Measurements from ENCODE around the gene DYSF. TPM values are rescaled to one million over a fixed set of nuclear protein-coding genes. Genes with fewer than 3 reads are reported as not detected.

DYSF gene
- total and polyA plus RNA-seq, 2 donors (not counting 3 experiments of a cell fraction or from before 2014, with no cell fraction given), result 50.9 to 152 TPM

GRCh38 chr2:71524476-71524875 lies 71.1 kb downstream of the DYSF start:
- no peaks in the 10 kb centered on the region for H3K79me2 ChIP-seq (ENCODE audit: control insufficient read depth, insufficient read depth, low read length)
- H3K27me3 ChIP-seq (ENCODE audit: control insufficient read depth in 2 of 2, insufficient read depth in 2 of 2, low read length in 2 of 2), result no peaks in the 10 kb centered on the region
- DNase-seq (ENCODE audit: low read depth, low spot score), result no peak
- H2AFZ ChIP-seq (ENCODE audit: low read depth, low read length), result no peak overlapping the region
- FAIRE-seq, result no peak
- H3K4me2 ChIP-seq (ENCODE audit: insufficient read depth, low read length), result no peak overlapping the region
- BruUV-seq (replicated peaks), result no TSS peak
- ChIA-PET POLR2A (no interaction called here), CTCF (interaction anchor here (1.3 to 1.6 kb wide), 2 partner anchors 12 to 64 kb away, joined by 3 to 5 read pairs; no protein-coding TSS in a partner anchor)
- no peaks in the 10 kb centered on the region for H3K4me1 ChIP-seq (ENCODE audit: control insufficient read depth, extremely low read depth, insufficient read depth, low read length)
- no peak for TF ChIP-seq GATA2 (IDR thresholded peaks at IDR 0.05; ENCODE audit: insufficient read depth, insufficient read length, low read depth, low read length)
- TF ChIP-seq JUN (IDR thresholded peaks at IDR 0.05; ENCODE audit: borderline replicate concordance, insufficient read depth, insufficient read length, low read depth), result no peak
- TF ChIP-seq POLR2AphosphoS5 (IDR thresholded peaks at IDR 0.05; ENCODE audit: insufficient read depth, low read depth, low read length), result no peak
- no peak for TF ChIP-seq FOS (IDR thresholded peaks at IDR 0.05; ENCODE audit: borderline replicate concordance, insufficient read depth, low read length)
- TF ChIP-seq CTCF (IDR thresholded peaks at IDR 0.05; ENCODE audit: extremely low read depth in 1 of 2, insufficient read depth in 1 of 2, low read depth in 1 of 2, low read length in 2 of 2), result no peak
- no peak for TF ChIP-seq EZH2 (IDR thresholded peaks at IDR 0.05; ENCODE audit: borderline replicate concordance, low read depth, low read length, severe bottlenecking)
- no peak for TF ChIP-seq MYC (IDR thresholded peaks at IDR 0.05; ENCODE audit: low read depth, low read length)
- TF ChIP-seq POLR2A (IDR thresholded peaks at IDR 0.05; ENCODE audit: low read depth, low read length), result no peak
- TF ChIP-seq MAX (IDR thresholded peaks at IDR 0.05; ENCODE audit: insufficient read depth, insufficient read length), result no peak
- no peaks in the 10 kb centered on the region for H3K9me1 ChIP-seq (replicated peaks; ENCODE audit: control insufficient read depth, extremely low read depth, insufficient read depth, low read length)
- dilution Hi-C loops (cut with MboI; ENCODE audit: extremely low pct_ligation_motif_present, low sequenced_read_pairs), result no loop called here
- H3K36me3 ChIP-seq (ENCODE audit: control insufficient read depth in 2 of 2, extremely low read depth in 1 of 2, insufficient read depth in 2 of 2, low read length in 2 of 2), result peaks cover 7 to 42% of the 10 kb centered on the region in 2 experiments
- no peak overlapping the region for H3K9ac ChIP-seq (replicated peaks; ENCODE audit: extremely low read depth, insufficient read depth, low read length)
- H3K4me3 ChIP-seq (replicated peaks in 1 of 3; ENCODE audit: insufficient read depth in 1 of 3, low read depth in 1 of 3, low read length in 3 of 3), result no peak overlapping the region
- H3K27ac ChIP-seq (ENCODE audit: insufficient read depth, low read depth, low read length), result no peak overlapping the region
- no peaks in the 10 kb centered on the region for H3K9me3 ChIP-seq (replicated peaks; ENCODE audit: control insufficient read depth, insufficient read depth, low read length)
- intact Hi-C loops (cut with micrococcal nuclease), result no loop called here
- no peaks in the 10 kb centered on the region for H4K20me1 ChIP-seq (replicated peaks; ENCODE audit: control insufficient read depth, extremely low read depth, insufficient read depth, low read length)

Measured in endothelial cell of umbilical vein (primary cell).